ENCODE data around the gene SPPL3.

The SPPL3 gene

DNA sequence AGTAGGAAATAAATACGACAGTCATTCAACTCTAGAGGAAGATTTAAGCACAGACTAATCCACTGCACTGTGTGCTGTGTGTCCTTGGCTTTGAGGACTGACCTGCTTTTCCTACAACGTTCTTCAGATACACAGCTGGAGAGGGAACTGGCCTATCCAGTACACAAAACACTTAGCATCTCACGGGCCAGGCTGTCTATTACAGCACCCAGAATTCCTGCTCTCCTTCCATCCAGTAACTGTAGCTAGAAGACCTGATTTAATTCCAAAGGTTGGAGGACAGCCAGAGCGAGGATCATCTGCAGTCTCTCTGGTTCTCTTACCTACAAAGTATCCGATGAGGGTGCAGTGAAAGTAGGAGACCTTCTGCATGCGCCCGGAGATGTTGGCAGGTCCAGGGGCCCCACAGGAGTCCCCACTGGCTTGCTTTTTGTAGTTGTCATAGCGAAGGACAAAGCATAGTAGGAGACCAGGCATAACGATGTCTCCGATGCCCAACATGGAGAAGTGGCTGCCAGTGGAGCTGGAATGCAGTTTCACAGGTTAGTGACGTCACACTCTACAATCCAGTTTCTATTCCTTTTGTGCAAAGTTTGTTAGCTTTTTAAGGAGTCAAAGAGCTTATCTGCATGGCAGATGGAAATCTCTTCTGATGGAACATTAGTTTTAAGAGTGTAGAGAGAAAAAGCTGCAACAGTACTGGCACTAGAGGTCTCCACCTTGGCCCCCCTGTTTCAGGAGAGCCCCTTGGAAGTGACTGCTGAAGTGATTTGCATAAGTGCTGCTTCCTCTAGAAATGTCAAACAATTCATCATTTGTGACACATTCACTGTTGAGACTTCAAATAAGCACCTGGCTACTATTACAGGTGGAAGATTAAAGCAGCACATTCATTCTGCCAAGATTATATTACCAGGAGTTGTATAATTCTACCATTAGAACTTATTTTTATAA, 136.8 kb downstream of the SPPL3 start:
- TF ChIP-seq ZNF174 (tag by site-specific recombination; IDR thresholded peaks at IDR 0.05) (no peak), ZNF610 (tag by site-specific recombination; IDR thresholded peaks at IDR 0.05; ENCODE audit: borderline replicate concordance) (no peak), ZNF335 (tag by site-specific recombination; conservative IDR thresholded peaks at IDR 0.05) (no peak), PRDM6 (tag by site-specific recombination; IDR thresholded peaks at IDR 0.05) (no peak), ZNF677 (tag by site-specific recombination; IDR thresholded peaks at IDR 0.05) (no peak), ZSCAN5A (tag by site-specific recombination; IDR thresholded peaks at IDR 0.05) (no peak), ZBTB20 (tag by site-specific recombination; IDR thresholded peaks at IDR 0.05) (no peak), ZNF624 (tag by site-specific recombination; IDR thresholded peaks at IDR 0.05) (no peak), INSM2 (tag by site-specific recombination; IDR thresholded peaks at IDR 0.05) (no peak), TCF7L2 (IDR thresholded peaks at IDR 0.05; ENCODE audit: borderline replicate concordance, low read depth, low read length) (no peak), ZXDB (tag by site-specific recombination; IDR thresholded peaks at IDR 0.05) (no peak), ZNF266 (tag by site-specific recombination; IDR thresholded peaks at IDR 0.05; ENCODE audit: low read depth) (no peak), KLF8 (tag by site-specific recombination; IDR thresholded peaks at IDR 0.05) (no peak), BCL6B (tag by site-specific recombination; IDR thresholded peaks at IDR 0.05) (no peak), ZNF423 (tag by site-specific recombination; IDR thresholded peaks at IDR 0.05) (no peak), KLF1 (tag by site-specific recombination; IDR thresholded peaks at IDR 0.05) (no peak), ZNF629 (tag by site-specific recombination; IDR thresholded peaks at IDR 0.05) (no peak), ZNF37A (tag by site-specific recombination; IDR thresholded peaks at IDR 0.05) (no peak), ZNF777 (tag by site-specific recombination; IDR thresholded peaks at IDR 0.05; ENCODE audit: borderline replicate concordance) (no peak), ZNF792 (tag by site-specific recombination; IDR thresholded peaks at IDR 0.05) (no peak)
- no peak overlapping the region for H3K27ac ChIP-seq (ENCODE audit: extremely low read depth, low read depth, low read length)
- ChIA-PET POLR2A (no interaction called here), CTCF (no interaction called here)
- H3K36me3 ChIP-seq (ENCODE audit: control insufficient read depth in 2 of 2, insufficient read depth in 1 of 2, low read length in 2 of 2), result peaks cover 4 to 70% of the 10 kb centered on the region in 2 experiments; a peak in 2 of 3 replicates
- H3K4me1 ChIP-seq (ENCODE audit: control insufficient read depth, insufficient read depth, low read length), result no peaks in the 10 kb centered on the region
- H3K9me3 ChIP-seq (ENCODE audit: control insufficient read depth, insufficient read depth, low read depth, low read length), result no peaks in the 10 kb centered on the region
- H3K4me3 ChIP-seq (ENCODE audit: low read depth, low read length), result no peak overlapping the region

Data from HEK293 (cell line).